ENCODE data around the gene TIMP2.

TIMP2 gene

GRCh38 chr17:78820841-78821240, 104.3 kb downstream of the TIMP2 start:
- CTCF ChIA-PET = no interaction called here
- Mint-ChIP-seq H3K36me3 (peaks cover 75% of the 10 kb centered on the region), H3K27me3 (no peaks in the 10 kb centered on the region), H3K4me1 (peaks cover 77% of the 10 kb centered on the region), H3K4me3 (no peak overlapping the region), H3K9me3 (no peaks in the 10 kb centered on the region), H3K27ac (peak overlapping the region; percentile 95)
- peak; percentile 8 for DNase-seq

GRCh38 chr17:78819806-78820792, 105.1 kb downstream of the TIMP2 start:
- Mint-ChIP-seq H3K27me3 (no peaks in the 10 kb centered on the region), H3K9me3 (no peaks in the 10 kb centered on the region), H3K4me1 (peaks cover 73% of the 10 kb centered on the region), H3K27ac (peak overlapping the region; percentile 95), H3K36me3 (peaks cover 74% of the 10 kb centered on the region), H3K4me3 (peak overlapping the region; percentile 1)
- CTCF ChIA-PET = interaction anchor here (0.6 to 1.5 kb wide), 5 partner anchors 9 to 152 kb away, joined by 3 to 4 read pairs (median 3); no protein-coding TSS in a partner anchor
- peak; percentile 18 for DNase-seq

- H3K4me1 Mint-ChIP-seq = peaks cover 68% of the 10 kb centered on the region
Observed at GRCh38 chr17:78819402-78819801, 105.8 kb downstream of the TIMP2 start.

GRCh38 chr17:78818932-78819331, 106.3 kb downstream of the TIMP2 start:
- Mint-ChIP-seq H3K27me3 (no peaks in the 10 kb centered on the region), H3K27ac (peak overlapping the region; percentile 95), H3K9me3 (no peaks in the 10 kb centered on the region), H3K36me3 (peaks cover 70% of the 10 kb centered on the region), H3K4me3 (peak overlapping the region; percentile 64), H3K4me1 (peaks cover 65% of the 10 kb centered on the region)
- DNase-seq = peak; percentile 76
- CTCF ChIA-PET = interaction anchor here (0.6 to 1.5 kb wide), 7 partner anchors 10 to 153 kb away, joined by 3 to 4 read pairs (median 3); no protein-coding TSS in a partner anchor

More at GRCh38 chr17:78819402-78819801, 105.8 kb downstream of the TIMP2 start:
- H3K27me3 Mint-ChIP-seq = no peaks in the 10 kb centered on the region
- peak; percentile 41 for DNase-seq
- CTCF ChIA-PET = interaction anchor here (0.6 to 1.5 kb wide), 6 partner anchors 10 to 152 kb away, joined by 3 to 4 read pairs (median 3); no protein-coding TSS in a partner anchor
- peaks cover 70% of the 10 kb centered on the region for H3K36me3 Mint-ChIP-seq
- peak overlapping the region; percentile 95 for H3K27ac Mint-ChIP-seq
- H3K4me3 Mint-ChIP-seq = peak overlapping the region; percentile 64
- no peaks in the 10 kb centered on the region for H3K9me3 Mint-ChIP-seq

GRCh38 chr17:78818152-78818846, 106.9 kb downstream of the TIMP2 start:
- peaks cover 64% of the 10 kb centered on the region for H3K4me1 Mint-ChIP-seq

GRCh38 chr17:78817123-78817522, 108.1 kb downstream of the TIMP2 start:
- H3K27ac Mint-ChIP-seq = peak overlapping the region; percentile 95
- peak; percentile 73 for DNase-seq
- H3K4me3 Mint-ChIP-seq = peak overlapping the region; percentile 8
- no peaks in the 10 kb centered on the region for H3K27me3 Mint-ChIP-seq
- peaks cover 68% of the 10 kb centered on the region for H3K36me3 Mint-ChIP-seq
- H3K9me3 Mint-ChIP-seq = no peaks in the 10 kb centered on the region
- CTCF ChIA-PET = no interaction called here
- H3K4me1 Mint-ChIP-seq = peaks cover 56% of the 10 kb centered on the region

More at GRCh38 chr17:78818152-78818846, 106.9 kb downstream of the TIMP2 start:
- peaks cover 70% of the 10 kb centered on the region for H3K36me3 Mint-ChIP-seq
- peak overlapping the region; percentile 64 for H3K4me3 Mint-ChIP-seq
- CTCF ChIA-PET = interaction anchor here (0.6 to 1.5 kb wide), 6 partner anchors 11 to 154 kb away, joined by 3 to 4 read pairs (median 3); no protein-coding TSS in a partner anchor
- H3K27me3 Mint-ChIP-seq = no peaks in the 10 kb centered on the region
- DNase-seq = peak; percentile 4
- H3K9me3 Mint-ChIP-seq = no peaks in the 10 kb centered on the region
- H3K27ac Mint-ChIP-seq = peak overlapping the region; percentile 95

GRCh38 chr17:78815696-78816095, 109.5 kb downstream of the TIMP2 start:
- CTCF ChIA-PET = no interaction called here
- Mint-ChIP-seq H3K4me3 (no peak overlapping the region), H3K27me3 (no peaks in the 10 kb centered on the region), H3K9me3 (no peaks in the 10 kb centered on the region), H3K4me1 (peaks cover 46% of the 10 kb centered on the region), H3K36me3 (peaks cover 68% of the 10 kb centered on the region), H3K27ac (peak overlapping the region; percentile 76)
- no peak for DNase-seq

GRCh38 chr17:78812855-78813254, 112.3 kb downstream of the TIMP2 start:
- CTCF ChIA-PET = no interaction called here

GRCh38 chr17:78808163-78808562, 117.0 kb downstream of the TIMP2 start:
- H3K27ac Mint-ChIP-seq = no peak overlapping the region
- H3K4me1 Mint-ChIP-seq = peaks cover 40% of the 10 kb centered on the region
- peaks cover 74% of the 10 kb centered on the region for H3K36me3 Mint-ChIP-seq
- CTCF ChIA-PET = interaction anchor here (0.6 to 0.9 kb wide), 2 partner anchors 9 to 18 kb away, joined by 3 to 4 read pairs; no protein-coding TSS in a partner anchor
- no peaks in the 10 kb centered on the region for H3K27me3 Mint-ChIP-seq
- DNase-seq = no peak
- H3K9me3 Mint-ChIP-seq = no peaks in the 10 kb centered on the region
- no peak overlapping the region for H3K4me3 Mint-ChIP-seq

More at GRCh38 chr17:78812855-78813254, 112.3 kb downstream of the TIMP2 start:
- Mint-ChIP-seq H3K36me3 (peaks cover 68% of the 10 kb centered on the region), H3K4me3 (no peak overlapping the region), H3K4me1 (peaks cover 20% of the 10 kb centered on the region), H3K9me3 (no peaks in the 10 kb centered on the region), H3K27ac (no peak overlapping the region), H3K27me3 (no peaks in the 10 kb centered on the region)
- no peak for DNase-seq

- Mint-ChIP-seq H3K27me3 (no peaks in the 10 kb centered on the region), H3K4me1 (peaks cover 52% of the 10 kb centered on the region), H3K4me3 (no peak overlapping the region), H3K36me3 (peaks cover 72% of the 10 kb centered on the region), H3K9me3 (no peaks in the 10 kb centered on the region), H3K27ac (peak overlapping the region; percentile 75)
- peak; percentile 52 for DNase-seq
- CTCF ChIA-PET = no interaction called here
Observed at GRCh38 chr17:78806451-78806850, 118.7 kb downstream of the TIMP2 start.

GRCh38 chr17:78805301-78805700, 119.9 kb downstream of the TIMP2 start:
- Mint-ChIP-seq H3K27ac (peak overlapping the region; percentile 83), H3K27me3 (no peaks in the 10 kb centered on the region), H3K4me1 (peaks cover 59% of the 10 kb centered on the region), H3K4me3 (no peak overlapping the region), H3K36me3 (peaks cover 68% of the 10 kb centered on the region), H3K9me3 (no peaks in the 10 kb centered on the region)
- CTCF ChIA-PET = interaction anchor here (1.0 kb wide), 1 partner anchor 9 kb away, joined by 3 read pairs; no protein-coding TSS in a partner anchor
- peak; percentile 52 for DNase-seq

GRCh38 chr17:78804777-78805176, 120.4 kb downstream of the TIMP2 start:
- Mint-ChIP-seq H3K27ac (peak overlapping the region; percentile 83), H3K4me1 (peaks cover 63% of the 10 kb centered on the region), H3K9me3 (no peaks in the 10 kb centered on the region), H3K27me3 (no peaks in the 10 kb centered on the region), H3K4me3 (no peak overlapping the region), H3K36me3 (peaks cover 67% of the 10 kb centered on the region)
- no peak for DNase-seq
- CTCF ChIA-PET = interaction anchor here (1.0 kb wide), 1 partner anchor 10 kb away, joined by 3 read pairs; no protein-coding TSS in a partner anchor

GRCh38 chr17:78803186-78803845, 121.9 kb downstream of the TIMP2 start:
- H3K27ac Mint-ChIP-seq = peak overlapping the region; percentile 84
- H3K4me3 Mint-ChIP-seq = peak overlapping the region; percentile 68
- H3K4me1 Mint-ChIP-seq = peaks cover 74% of the 10 kb centered on the region
- CTCF ChIA-PET = interaction anchor here (1.0 kb wide), 1 partner anchor 39 kb away, joined by 3 read pairs; no protein-coding TSS in a partner anchor
- H3K36me3 Mint-ChIP-seq = peaks cover 67% of the 10 kb centered on the region
- no peaks in the 10 kb centered on the region for H3K9me3 Mint-ChIP-seq
- no peaks in the 10 kb centered on the region for H3K27me3 Mint-ChIP-seq
- DNase-seq = no peak

All from activated naive CD4-positive, alpha-beta T cell treated with anti-CD3 and anti-CD28 coated beads, Interleukin-2, amount 10 ng/mL, durations not matched to agents 7 days and 5 days (primary cell).